MM.1S (cell line): ENCODE data around the gene ESPN.

Source experiments
- EZH2 ChIP-seq: fragments of 300-600 bp; sonication (generic); optimal IDR thresholded peaks from 2 replicates; pipeline ENCODE3; 2017; ENCODE audit warnings: low read depth, mild to moderate bottlenecking, antibody characterized with exemption, low read length, mixed read lengths
- TF ChIP-seq, protein P1 (sequence below): fragments of 300-600 bp; sonication (generic); IDR thresholded peaks from 2 replicates; pipeline ENCODE4 v1.5.1; 2016; ENCODE audit warnings: antibody characterized with exemption, low read length, mixed read lengths

DNA sequence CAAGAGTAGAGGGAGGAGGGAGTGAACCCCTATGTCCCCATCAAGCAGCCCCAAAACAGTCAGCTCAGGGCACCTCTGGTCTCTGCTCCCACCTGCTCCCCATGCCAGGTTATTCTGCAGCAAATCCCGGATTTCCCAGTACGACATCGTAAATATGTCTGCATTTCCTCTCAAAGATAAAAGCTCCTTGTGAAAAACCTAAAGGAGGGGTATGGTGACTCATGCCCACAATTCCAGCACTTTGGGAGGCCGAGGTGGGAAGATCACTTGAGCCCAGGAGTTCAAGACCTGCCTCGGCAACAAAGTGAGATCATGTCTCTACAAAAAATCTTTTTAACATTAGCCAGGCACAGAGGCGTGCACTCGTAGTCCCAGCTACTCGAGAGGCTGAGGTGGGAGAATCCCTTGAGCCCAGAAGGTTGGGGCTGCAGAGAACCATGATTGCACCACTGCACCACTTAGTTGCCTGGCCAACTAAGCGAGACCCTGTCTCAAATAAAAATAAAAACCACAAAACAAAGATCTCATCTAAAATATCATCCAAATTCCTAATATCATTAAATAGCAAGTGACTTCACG, 38.1 kb upstream of the ESPN start:
- TF ChIP-seq, protein P1, sequence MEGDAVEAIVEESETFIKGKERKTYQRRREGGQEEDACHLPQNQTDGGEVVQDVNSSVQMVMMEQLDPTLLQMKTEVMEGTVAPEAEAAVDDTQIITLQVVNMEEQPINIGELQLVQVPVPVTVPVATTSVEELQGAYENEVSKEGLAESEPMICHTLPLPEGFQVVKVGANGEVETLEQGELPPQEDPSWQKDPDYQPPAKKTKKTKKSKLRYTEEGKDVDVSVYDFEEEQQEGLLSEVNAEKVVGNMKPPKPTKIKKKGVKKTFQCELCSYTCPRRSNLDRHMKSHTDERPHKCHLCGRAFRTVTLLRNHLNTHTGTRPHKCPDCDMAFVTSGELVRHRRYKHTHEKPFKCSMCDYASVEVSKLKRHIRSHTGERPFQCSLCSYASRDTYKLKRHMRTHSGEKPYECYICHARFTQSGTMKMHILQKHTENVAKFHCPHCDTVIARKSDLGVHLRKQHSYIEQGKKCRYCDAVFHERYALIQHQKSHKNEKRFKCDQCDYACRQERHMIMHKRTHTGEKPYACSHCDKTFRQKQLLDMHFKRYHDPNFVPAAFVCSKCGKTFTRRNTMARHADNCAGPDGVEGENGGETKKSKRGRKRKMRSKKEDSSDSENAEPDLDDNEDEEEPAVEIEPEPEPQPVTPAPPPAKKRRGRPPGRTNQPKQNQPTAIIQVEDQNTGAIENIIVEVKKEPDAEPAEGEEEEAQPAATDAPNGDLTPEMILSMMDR = no peak
- no peak for TF ChIP-seq EZH2
